K562 (cell line): ENCODE results near the gene CSNK1A1. TPM values are rescaled to one million over a fixed set of nuclear protein-coding genes. Genes with fewer than 3 reads are reported as not detected.
A peak's percentile ranks its signal among the peaks of the same experiment; 100 is the strongest.

ENCODE experiments used
- C11orf30 ChIP-seq: fragments of 450-650 bp; IDR thresholded peaks from 2 replicates; pipeline ENCODE4 v1.6.1; 2016; ENCODE audit warnings: low read depth, mild to moderate bottlenecking
- CEBPG ChIP-seq, 3 experiments: fragments of 200-800 bp in 1 of 3; sonication (Bioruptor generic) in 1 of 3; sonication (generic) in 1 of 3; formaldehyde crosslinking in 1 of 3; IDR thresholded peaks in 2 of 3; conservative IDR thresholded peaks in 1 of 3; 2 replicates each; pipeline versions ENCODE4 v1.6.1 to v1.8.0; 2016 to 2022; ENCODE audit warnings: missing compliant biosample characterization in 2 of 3, missing genetic modification characterization in 2 of 3, mild to moderate bottlenecking in 1 of 3, missing genetic modification reagents in 1 of 3
- ERF ChIP-seq: fragments of 450-650 bp; formaldehyde crosslinking; IDR thresholded peaks from 2 replicates; pipeline ENCODE4 v1.4.0; 2020; ENCODE audit warnings: mild to moderate bottlenecking, mixed read lengths
- HDAC2 ChIP-seq: fragments of 450-650 bp; IDR thresholded peaks from 2 replicates; pipeline ENCODE4 v1.6.1; 2016; ENCODE audit warnings: mild to moderate bottlenecking
- LEF1 ChIP-seq: fragments of 450-650 bp; IDR thresholded peaks from 2 replicates; pipeline ENCODE4 v1.6.1; 2016; ENCODE audit warnings: mild to moderate bottlenecking
- PCBP1 ChIP-seq: fragments of 200-400 bp; formaldehyde crosslinking; IDR thresholded peaks from 2 replicates; pipeline ENCODE4 v1.6.1; 2018; ENCODE audit warnings: mild to moderate bottlenecking, low read depth, low read length; ENCODE audit not compliant: poor library complexity, severe bottlenecking
- RFX5 ChIP-seq: IDR thresholded peaks from 2 replicates; pipeline ENCODE4 v1.6.1; 2011; ENCODE audit warnings: low read depth, mild to moderate bottlenecking, improper control_type of control experiment, low read length
- SMC3 ChIP-seq: conservative IDR thresholded peaks from 2 replicates; pipeline ENCODE4 v1.6.1; 2011; ENCODE audit warnings: low read depth, low read length, improper control_type of control experiment; ENCODE audit not compliant: insufficient read depth
- ZNF212 ChIP-seq: fragments of 450-650 bp; formaldehyde crosslinking; IDR thresholded peaks from 2 replicates; pipeline ENCODE4 v1.4.0; 2020; ENCODE audit warnings: mild to moderate bottlenecking
- ZNF217 ChIP-seq: sonication (generic); formaldehyde crosslinking; IDR thresholded peaks from 2 replicates; pipeline ENCODE4 v1.8.0; 2022; ENCODE audit warnings: mild to moderate bottlenecking, missing genetic modification reagents
- ZNF408 ChIP-seq: fragments of 250-450 bp; sonication (Bioruptor Pico); IDR thresholded peaks from 2 replicates; pipeline ENCODE4 v1.4.0; 2020; ENCODE audit warnings: low read depth, mild to moderate bottlenecking, moderate library complexity
- ZNF592 ChIP-seq: fragments of 450-650 bp; IDR thresholded peaks from 2 replicates; pipeline ENCODE4 v1.6.1; 2017; ENCODE audit warnings: antibody characterized with exemption, mild to moderate bottlenecking
- ZNF655 ChIP-seq: fragments of 250-450 bp; sonication (Bioruptor Pico); IDR thresholded peaks from 2 replicates; pipeline ENCODE4 v1.5.0; 2021
- ZNF764 ChIP-seq: fragments of 250-450 bp; sonication (Bioruptor Pico); IDR thresholded peaks from 2 replicates; pipeline ENCODE4 v1.4.0; 2020; ENCODE audit warnings: low read depth, mild to moderate bottlenecking, moderate library complexity
- polyA plus RNA-seq, 8 experiments: library from polyadenylated mRNA; depleted of rRNA in 4 of 8; stranded (reverse) in 5 of 8; unstranded in 3 of 8; fragments of >200 nt; fragmentation: Nextera tagmentation in 2 of 8; fragmentation: Illumina TruSeq in 1 of 8; extraction: Ambion mirVana in 2 of 8; extraction: Trizol in 1 of 8; gene quantifications; 2 replicates each; pipeline versions ENCODE4 v1.2.1 to v1.2.3, GENCODE V29; 2011 to 2014; ENCODE audit warnings: inconsistent platforms in 1 of 8, missing spikeins in 1 of 8
- total RNA-seq, 7 experiments: library from RNA; depleted of rRNA in 6 of 7; stranded (reverse); fragments of >200 nt in 6 of 7; fragmentation: Illumina TruSeq in 2 of 7; extraction: Trizol in 2 of 7; gene quantifications; 2 replicates each; pipeline versions ENCODE4 v1.2.1 to v1.2.3, GENCODE V29; 2011 to 2021; ENCODE audit warnings: low replicate concordance in 1 of 7
- TF ChIP-seq, protein P1 (sequence below): fragments of 450-650 bp; IDR thresholded peaks from 2 replicates; pipeline ENCODE4 v1.6.1; 2014; ENCODE audit warnings: low read depth, mild to moderate bottlenecking, moderate library complexity, borderline replicate concordance
- TF ChIP-seq, protein P2 (sequence below): fragments of 250-450 bp; sonication (Bioruptor Pico); IDR thresholded peaks from 2 replicates; pipeline ENCODE4 v1.4.0; 2020; ENCODE audit warnings: mild to moderate bottlenecking
- TF ChIP-seq, protein P3 (sequence below): fragments of 450-650 bp; formaldehyde crosslinking; IDR thresholded peaks from 2 replicates; pipeline ENCODE4 v1.4.0; 2020; ENCODE audit warnings: mild to moderate bottlenecking, moderate library complexity

The CSNK1A1 gene
- total and polyA plus RNA-seq, 9 of the 15 experiments (the other 6 are each of a cell fraction or from before 2014, with no cell fraction given): 49.1 to 196 (median 154) TPM

DNA sequence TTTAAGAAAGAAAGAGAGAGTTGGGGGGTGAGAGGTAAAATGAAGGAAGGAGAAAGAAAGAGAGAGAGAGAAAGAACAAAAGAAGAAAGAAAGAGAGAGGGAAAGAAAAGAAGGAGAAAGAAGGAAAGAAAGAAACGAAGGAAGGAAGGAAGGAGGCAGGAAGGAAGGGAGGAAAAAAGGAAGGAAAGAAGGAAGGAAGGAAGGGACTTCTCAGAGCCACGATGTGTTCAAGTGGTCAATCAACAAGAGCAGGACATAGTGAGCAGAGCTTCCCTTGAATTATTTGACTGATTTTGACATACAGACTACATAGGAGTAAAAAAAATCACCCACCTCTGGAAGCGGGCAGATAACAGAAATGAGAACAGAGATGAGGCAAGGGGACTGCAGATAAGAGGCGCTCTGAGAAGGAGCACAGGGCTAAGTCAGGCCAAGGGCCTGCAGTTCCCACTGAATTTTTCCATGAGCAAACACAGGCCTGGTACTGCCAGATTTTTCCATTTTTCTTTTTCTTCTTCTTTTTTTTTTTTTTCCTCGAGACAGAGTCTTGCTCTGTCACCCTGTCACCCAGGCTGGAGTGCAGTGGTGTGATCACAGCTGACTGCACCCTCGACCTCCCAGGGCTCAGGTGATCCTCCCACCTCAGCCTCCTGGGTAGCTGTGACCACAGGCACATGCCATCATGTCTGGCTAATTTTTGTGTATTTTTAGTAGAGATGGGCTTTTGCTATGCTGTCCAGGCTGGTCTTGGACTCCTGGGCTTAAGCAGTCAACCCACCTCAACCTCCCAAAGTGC is 94.4 kb downstream of the CSNK1A1 start (continued):
- TF ChIP-seq, protein P1, sequence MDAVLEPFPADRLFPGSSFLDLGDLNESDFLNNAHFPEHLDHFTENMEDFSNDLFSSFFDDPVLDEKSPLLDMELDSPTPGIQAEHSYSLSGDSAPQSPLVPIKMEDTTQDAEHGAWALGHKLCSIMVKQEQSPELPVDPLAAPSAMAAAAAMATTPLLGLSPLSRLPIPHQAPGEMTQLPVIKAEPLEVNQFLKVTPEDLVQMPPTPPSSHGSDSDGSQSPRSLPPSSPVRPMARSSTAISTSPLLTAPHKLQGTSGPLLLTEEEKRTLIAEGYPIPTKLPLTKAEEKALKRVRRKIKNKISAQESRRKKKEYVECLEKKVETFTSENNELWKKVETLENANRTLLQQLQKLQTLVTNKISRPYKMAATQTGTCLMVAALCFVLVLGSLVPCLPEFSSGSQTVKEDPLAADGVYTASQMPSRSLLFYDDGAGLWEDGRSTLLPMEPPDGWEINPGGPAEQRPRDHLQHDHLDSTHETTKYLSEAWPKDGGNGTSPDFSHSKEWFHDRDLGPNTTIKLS: no peak
- TF ChIP-seq ZNF655 (CRISPR knock-in tag): no peak
- no peak for TF ChIP-seq C11orf30
- peak; percentile 94 for TF ChIP-seq HDAC2
- TF ChIP-seq CEBPG (CRISPR knock-in tag; IDR thresholded peaks at IDR 0.05): no peak
- TF ChIP-seq CEBPG (tag; conservative IDR thresholded peaks at IDR 0.05 in 1 of 2, IDR thresholded peaks at IDR 0.05 in 1 of 2): peak; percentile 48 to 53; a peak in 3 of 4 replicates
- no peak for TF ChIP-seq ZNF408 (CRISPR knock-in tag)
- TF ChIP-seq ZNF592: peak; percentile 47; the same call in 1 of the 2 replicates
- TF ChIP-seq ZNF217 (CRISPR knock-in tag): no peak
- TF ChIP-seq, protein P2, sequence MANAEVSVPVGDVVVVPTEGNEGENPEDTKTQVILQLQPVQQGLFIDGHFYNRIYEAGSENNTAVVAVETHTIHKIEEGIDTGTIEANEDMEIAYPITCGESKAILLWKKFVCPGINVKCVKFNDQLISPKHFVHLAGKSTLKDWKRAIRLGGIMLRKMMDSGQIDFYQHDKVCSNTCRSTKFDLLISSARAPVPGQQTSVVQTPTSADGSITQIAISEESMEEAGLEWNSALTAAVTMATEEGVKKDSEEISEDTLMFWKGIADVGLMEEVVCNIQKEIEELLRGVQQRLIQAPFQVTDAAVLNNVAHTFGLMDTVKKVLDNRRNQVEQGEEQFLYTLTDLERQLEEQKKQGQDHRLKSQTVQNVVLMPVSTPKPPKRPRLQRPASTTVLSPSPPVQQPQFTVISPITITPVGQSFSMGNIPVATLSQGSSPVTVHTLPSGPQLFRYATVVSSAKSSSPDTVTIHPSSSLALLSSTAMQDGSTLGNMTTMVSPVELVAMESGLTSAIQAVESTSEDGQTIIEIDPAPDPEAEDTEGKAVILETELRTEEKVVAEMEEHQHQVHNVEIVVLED (CRISPR knock-in tag): no peak
- no peak for TF ChIP-seq ERF (CRISPR knock-in tag)
- TF ChIP-seq LEF1: peak; percentile 94
- TF ChIP-seq ZNF764 (CRISPR knock-in tag): no peak
- TF ChIP-seq ZNF212 (CRISPR knock-in tag): no peak
- TF ChIP-seq, protein P3, sequence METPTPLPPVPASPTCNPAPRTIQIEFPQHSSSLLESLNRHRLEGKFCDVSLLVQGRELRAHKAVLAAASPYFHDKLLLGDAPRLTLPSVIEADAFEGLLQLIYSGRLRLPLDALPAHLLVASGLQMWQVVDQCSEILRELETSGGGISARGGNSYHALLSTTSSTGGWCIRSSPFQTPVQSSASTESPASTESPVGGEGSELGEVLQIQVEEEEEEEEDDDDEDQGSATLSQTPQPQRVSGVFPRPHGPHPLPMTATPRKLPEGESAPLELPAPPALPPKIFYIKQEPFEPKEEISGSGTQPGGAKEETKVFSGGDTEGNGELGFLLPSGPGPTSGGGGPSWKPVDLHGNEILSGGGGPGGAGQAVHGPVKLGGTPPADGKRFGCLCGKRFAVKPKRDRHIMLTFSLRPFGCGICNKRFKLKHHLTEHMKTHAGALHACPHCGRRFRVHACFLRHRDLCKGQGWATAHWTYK (CRISPR knock-in tag): no peak
- no peak for TF ChIP-seq SMC3
- no peak for TF ChIP-seq PCBP1
- TF ChIP-seq RFX5: no peak
